HG02973 (cell line): ENCODE measurements around the gene BOC.

ENCODE experiments used
- ATAC-seq: cut with Tn5 transposase; IDR thresholded peaks from one replicate; pipeline ENCODE4 v1.9.1; 2021; ENCODE audit warnings: moderate library complexity; ENCODE audit not compliant: unreplicated experiment

Gene BOC

DNA sequence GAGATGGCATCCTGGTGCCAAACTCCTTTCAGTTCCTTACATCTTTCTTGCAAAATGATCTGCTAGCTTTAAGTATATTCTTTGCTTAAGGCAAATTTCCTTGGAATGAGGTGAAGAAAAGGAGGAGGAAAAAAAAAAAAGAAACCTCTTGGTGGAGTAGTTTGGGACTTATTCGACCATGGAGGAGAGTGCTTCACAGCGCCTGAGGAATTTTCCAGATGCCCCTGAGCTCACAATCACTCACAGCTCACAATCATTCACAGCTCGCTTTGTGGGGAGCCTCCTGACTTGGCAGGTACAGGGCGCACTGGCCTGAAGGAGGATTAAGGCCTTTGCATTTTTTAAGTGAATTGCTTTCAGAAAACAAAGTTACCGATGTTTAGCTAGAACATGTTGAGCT is 53.9 kb downstream of the BOC start:
- ATAC-seq = no peak

DNA sequence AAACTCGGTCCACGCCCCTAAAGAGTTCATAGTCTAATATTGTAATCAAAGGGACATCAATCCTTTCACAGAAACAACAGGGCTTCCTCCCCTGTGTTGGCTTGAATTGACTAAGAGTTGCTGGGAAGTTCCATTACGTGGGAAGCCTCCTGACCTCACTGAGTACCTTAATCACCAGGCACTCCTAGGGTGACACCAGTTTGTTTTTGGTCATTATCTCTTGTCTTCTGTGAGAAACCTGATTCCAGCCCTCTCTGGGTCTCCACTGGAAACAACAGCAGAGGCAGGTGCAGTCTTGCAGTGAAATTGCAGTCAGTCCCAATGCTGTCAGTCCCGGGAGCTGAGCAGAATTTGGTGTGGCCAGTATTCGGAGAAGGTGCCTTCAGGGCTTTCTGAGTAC is 55.4 kb downstream of the BOC start:
- no peak for ATAC-seq

DNA sequence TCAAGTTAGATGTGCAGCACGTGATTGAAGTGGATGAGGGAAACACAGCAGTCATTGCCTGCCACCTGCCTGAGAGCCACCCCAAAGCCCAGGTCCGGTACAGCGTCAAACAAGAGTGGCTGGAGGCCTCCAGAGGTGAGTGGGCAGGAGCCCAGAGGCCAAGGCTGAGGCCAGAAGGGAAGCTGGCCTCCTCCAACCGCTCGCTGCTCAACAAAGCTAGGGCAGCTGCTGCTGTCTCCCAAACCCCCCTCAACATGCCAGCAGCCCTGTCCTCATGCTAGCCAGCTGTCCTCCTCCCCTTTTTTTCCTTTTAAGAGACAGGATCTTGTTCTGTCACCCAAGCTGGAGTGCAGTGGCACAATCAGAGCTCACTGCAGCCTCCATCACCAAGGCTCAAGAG is 57.0 kb downstream of the BOC start:
- ATAC-seq = no peak

DNA sequence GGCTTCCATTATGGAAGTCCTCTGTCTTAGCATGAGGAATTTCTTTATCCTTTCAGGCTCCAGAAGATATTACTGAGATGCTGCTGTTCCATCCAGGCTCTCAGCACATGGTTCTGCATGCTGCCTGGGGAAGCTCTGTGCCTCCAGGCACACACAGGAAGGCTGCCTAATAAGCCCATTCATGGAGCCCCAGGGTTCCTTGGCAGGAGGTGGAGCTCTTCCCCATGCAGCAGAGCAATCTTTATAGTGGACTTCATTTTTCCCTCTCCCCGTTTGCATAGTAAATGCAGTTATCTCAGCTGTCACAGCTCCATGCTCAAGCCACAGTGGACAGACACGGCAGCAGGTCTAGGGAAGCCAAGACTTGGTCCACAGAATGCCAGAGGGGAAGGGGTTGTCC is 57.6 kb downstream of the BOC start:
- ATAC-seq = no peak

DNA sequence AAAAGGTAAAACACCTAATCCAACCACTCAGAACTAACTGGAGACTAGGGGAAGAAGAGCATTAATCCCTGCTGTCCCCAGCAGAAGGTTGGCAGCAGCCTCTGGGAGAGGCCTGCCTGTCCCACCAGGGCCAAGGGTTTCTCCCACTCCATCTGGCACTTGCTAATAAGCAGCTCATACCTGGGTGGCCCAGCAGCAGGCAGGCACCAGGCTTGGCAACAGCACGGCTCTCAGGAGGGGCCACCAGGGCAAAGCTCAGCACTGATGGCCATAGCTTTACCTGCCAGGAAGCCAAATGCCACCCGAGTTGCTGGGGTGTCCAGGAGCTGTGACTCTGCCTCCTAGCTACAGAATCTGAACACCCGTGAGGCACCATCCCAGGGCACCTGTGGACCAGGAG is 58.3 kb downstream of the BOC start:
- ATAC-seq = no peak

DNA sequence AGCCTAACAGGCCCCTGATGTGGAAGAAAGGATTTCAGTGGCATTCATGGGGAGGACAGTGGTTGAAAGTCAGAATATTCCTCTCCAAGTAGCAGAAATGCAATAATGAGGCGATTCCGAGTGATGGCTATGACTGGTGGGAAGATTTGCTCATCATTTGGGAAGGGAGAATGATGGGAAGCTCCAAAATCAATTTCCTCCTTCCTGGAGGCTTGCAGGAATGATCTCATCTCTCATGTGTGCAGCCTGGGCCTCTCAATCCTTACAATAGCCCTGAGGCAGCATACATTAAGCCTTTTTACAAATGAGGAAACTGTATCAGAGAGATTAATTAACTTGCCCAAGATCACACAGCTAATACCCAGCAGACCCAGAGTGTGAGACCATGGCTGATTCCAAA is 58.7 kb downstream of the BOC start:
- ATAC-seq = no peak

DNA sequence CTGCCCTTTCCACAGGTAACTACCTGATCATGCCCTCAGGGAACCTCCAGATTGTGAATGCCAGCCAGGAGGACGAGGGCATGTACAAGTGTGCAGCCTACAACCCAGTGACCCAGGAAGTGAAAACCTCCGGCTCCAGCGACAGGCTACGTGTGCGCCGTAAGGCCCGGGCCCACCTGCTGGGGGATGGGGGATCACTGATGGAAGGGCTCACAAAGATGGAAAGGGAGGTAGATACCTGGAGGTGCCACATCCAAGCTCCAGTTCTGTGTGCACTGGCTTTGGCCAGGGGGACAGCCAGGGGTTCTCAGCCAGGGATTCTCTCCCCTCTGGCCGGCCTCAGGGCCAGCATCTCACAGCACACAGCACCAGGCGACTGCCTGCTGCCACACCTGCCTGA is 59.4 kb downstream of the BOC start:
- ATAC-seq = no peak

DNA sequence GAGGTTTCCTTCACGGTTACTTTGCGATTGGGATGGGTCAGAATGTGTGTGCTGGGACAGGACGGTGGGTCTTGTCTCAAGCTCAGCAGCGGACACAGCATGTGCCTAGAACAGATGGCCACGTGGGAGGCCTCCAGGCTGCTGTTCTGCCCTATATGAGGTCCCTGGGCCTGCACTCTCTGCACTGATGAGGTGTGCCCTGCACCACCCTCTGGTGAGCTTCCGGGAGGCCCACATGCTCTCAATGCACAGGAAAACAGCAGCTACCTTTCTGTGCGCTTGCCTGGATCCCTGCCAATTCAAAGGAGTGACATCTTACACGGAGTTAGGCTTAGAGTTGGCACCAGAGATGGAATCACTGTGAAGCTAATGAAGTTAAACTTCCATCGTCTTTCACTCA is 59.8 kb downstream of the BOC start:
- ATAC-seq = no peak

DNA sequence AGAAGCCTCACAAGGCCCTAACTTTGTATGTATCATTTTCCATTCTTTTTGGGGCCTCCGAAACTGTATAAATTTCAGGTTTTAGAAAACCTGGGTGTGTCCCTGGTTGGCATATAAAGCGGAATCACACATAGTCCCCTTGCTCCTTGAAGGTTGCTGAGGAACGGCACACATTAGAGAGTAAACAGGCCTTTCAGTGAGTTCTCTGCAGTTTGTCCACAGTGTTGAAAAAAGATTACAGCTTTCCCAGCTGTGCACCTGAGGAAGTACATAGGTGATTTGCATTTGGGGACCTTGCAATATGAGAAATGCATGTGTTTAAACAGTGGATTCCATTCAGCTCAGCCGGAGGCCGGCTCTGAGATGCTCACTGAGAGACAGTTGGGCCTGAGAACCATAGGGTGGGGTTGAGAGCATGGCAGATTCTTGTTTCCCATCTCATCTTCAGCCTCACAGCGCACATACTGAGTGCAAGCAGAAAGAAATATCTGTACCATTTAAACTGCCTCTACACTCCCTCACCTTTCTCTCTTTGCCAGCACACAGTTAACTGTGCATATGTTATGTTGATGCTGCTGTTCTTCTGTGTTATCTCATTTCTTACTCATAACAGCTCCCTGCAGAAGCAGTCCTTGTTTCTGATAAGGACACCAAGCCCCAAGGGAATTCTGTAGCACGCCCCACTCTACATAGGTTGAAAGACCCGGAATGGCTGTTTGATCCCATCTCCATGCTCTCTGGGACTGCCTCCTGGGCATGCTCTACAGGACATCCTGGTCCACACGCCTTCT is 60.4 kb downstream of the BOC start:
- no peak for ATAC-seq

DNA sequence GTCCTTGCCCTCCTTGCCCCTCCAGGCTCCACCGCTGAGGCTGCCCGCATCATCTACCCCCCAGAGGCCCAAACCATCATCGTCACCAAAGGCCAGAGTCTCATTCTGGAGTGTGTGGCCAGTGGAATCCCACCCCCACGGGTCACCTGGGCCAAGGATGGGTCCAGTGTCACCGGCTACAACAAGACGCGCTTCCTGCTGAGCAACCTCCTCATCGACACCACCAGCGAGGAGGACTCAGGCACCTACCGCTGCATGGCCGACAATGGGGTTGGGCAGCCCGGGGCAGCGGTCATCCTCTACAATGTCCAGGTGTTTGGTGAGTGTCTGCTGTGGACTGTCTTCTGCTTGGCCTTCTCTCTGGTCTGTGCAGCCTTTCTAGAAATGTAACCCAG is 61.0 kb downstream of the BOC start:
- ATAC-seq = no peak

DNA sequence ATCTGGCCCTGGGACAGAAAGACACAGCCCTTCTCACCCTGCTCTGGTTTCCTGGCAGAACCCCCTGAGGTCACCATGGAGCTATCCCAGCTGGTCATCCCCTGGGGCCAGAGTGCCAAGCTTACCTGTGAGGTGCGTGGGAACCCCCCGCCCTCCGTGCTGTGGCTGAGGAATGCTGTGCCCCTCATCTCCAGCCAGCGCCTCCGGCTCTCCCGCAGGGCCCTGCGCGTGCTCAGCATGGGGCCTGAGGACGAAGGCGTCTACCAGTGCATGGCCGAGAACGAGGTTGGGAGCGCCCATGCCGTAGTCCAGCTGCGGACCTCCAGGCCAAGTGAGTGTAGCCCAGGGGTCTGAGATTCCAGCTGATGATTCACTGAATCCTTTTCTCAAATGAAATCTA is 61.7 kb downstream of the BOC start:
- ATAC-seq = no peak

DNA sequence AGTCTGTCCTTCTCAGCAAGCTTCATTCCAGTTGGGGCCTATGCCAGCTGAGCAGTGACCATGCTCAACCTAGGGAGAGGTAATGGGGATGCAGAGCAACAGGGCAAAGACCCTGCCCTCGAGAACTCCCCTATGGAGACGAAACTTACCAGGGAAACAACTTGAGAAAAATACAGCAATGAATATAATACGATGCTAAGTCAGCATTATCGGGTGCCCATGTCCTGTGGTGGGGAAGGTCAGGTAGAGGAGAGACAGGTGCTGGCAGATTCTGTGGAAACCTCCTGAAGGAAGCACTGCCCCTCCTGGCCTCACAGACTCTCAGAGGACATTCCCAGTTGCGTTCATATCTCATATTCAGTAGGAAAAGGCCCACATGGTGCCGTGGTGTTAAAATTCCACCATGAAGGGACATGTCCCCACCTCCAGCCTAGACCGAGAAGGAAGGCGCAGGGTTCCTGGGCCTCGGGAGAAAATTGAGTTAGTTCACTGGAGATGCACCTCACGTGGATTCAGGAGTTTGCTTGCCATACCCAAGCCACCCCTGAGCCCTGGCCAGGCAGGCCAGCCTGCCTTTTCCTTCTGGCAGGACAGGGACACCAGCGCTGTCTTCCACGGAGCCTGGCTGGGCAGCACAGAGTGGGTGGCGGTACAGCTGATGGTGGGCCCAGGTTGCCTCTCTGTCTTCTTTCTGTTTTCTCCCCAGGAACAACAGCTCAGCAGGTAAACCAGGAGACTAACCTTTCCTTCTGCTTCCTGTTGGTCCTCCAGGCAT is 62.4 kb downstream of the BOC start:
- ATAC-seq = no peak

DNA sequence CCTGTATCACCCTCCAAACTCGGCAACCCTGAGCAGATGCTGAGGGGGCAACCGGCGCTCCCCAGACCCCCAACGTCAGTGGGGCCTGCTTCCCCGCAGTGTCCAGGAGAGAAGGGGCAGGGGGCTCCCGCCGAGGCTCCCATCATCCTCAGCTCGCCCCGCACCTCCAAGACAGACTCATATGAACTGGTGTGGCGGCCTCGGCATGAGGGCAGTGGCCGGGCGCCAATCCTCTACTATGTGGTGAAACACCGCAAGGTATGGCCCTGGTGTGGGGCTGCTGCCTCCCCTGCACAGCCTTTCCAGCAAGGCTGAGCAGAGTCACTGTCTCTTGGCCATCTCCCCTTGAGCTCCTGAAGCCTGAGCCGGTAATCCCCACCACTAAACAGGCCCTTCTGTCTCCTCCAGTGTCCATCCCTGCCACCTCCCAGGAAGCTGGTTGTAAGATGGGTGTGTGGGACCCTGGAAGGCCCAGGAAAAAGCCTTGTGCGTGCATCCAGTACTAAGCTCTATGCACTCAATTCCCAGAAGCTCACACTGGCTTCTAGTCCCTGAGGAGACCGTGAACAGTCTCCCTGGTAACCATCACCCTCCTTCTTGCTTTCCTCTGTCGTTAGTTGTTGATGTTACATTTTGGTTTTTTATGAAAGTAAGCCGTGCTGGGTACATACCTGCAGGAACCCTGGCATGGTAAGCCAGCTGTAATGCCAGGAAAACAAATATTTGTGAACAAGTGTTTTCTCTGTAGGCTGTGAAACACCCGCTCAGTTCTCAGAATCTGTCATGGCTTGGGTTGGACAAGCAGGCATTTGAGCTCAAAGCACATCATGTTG is 63.3 kb downstream of the BOC start:
- ATAC-seq = no peak

DNA sequence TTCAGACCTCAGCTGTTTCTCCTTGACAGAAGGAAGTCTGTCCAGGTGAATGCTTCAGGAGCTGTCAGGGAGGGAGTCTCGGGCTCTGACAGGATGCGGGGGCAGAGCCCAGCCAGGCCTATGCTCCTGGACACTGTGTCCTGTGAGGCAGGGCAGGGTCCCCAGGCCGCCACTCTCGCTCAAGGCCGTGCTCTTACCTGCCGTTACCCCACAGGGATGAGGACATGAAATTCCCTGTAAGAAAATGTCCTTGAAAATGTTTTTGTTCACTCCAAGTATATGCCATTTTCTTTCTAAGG is 63.9 kb downstream of the BOC start:
- ATAC-seq = no peak

DNA sequence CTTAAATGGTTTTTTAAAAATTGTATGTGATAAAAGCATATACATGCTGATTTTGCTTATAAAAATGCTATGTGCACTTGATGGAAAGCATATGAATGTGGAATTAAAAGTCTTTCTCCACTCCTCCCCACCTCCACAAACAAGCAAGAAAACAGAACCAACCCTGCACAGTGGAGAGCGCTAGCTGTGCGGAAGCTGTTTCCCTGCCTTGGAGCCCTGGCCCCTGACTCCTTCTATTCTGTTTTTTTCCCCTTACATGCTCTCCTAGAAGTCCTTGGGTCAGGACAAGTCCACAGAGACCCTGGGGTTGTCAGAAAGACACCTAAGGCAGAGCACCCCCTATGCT is 64.2 kb downstream of the BOC start:
- no peak for ATAC-seq

DNA sequence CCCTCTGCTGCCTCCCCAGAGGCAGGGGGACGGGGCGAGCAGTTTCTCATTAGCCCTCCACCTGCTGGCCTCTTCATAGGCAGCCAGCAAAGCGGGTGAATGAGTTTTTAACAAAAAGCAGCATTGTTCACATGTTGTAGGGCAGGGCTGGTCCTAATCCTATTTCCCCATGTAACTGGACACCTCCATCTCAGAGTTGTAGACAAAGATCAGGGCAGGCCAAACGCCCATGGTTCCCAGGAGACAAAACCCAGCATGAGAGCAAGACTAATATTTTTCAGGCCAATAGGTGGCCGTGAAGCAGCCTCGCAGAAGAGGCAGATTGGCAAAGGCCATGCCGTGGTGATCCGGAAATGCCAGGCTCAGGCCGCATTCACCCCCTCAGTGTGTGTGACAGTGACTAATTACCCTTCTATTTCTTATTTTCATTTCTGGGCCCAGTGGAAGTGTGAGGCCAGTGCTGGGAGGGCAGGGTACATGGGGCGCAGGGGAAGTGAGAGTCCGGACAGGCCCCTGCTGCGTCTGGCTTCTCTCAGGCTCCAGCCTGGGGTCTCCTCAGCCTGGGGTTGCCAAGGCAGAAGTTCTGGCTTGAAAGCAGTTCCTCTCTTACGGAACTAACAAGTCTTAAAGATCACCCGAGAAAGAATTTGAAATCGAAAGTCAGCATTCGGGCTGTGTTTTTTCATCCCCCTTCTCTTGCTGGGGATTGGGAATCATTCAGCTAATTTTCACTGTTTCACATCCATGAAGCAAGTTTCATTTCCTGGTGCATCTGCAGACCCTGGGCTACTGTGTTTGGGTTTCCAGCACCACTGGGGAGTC is 64.8 kb downstream of the BOC start:
- peak; percentile 66 for ATAC-seq

DNA sequence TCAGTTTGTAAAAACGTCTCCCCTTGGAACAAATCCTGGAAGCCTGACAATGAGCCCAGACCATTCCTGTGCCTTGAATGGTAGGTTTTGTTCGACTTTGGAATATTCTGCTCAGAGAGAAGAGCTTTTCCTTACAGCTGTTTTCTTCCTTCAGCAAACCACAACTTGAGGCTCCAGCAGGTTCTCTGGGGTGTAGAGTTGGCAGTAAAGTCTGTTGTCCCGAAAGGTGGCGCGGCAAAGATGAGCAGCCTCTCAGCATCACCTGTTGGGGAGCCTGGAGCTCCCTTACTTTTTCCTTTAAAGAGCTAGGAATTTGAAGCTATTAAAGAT is 65.4 kb downstream of the BOC start:
- no peak for ATAC-seq

DNA sequence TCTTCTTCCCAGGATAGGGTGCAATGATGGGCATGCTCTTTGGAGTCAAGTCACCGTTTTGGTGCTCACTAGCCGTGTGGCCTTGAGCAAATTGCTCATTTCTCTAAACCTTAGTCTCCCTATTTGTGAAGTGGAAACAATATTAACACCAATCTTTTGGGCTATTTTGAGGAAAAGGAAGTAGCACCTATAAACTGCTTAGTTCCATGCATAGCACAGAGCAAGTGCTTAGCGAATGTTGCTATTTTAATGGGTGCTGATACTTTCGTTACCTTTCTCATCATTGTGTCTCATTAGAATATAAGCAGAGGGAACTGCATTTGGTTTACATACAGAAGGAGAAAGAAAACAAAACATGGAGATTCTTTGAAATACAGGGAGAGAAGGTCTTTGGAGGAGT is 66.1 kb downstream of the BOC start:
- peak; percentile 35 for ATAC-seq

DNA sequence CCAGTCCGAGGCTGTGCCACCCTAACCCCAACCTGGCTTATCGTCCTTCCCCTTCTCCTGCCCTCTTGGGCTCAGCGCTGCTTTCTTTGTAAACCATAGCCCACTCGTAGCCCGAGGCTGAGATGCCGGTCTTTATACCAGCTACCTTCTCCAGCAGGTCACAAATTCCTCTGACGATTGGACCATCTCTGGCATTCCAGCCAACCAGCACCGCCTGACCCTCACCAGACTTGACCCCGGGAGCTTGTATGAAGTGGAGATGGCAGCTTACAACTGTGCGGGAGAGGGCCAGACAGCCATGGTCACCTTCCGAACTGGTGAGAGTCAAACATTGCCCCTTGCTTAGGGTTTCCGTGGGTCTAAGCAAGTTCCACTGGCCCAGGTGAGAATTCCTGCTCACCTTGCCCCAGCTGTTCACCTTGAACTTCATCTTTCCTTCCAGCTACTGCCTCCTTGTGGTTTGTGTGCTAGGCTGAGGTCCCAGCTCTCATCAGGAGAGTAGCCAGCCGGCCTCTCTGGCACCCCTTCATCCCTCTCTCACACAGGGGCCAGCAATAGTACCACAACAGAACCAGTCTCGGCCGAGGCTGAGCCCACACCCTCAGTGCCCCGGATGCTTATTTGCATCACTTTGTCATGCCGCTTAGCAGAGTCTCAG is 66.7 kb downstream of the BOC start:
- no peak for ATAC-seq

DNA sequence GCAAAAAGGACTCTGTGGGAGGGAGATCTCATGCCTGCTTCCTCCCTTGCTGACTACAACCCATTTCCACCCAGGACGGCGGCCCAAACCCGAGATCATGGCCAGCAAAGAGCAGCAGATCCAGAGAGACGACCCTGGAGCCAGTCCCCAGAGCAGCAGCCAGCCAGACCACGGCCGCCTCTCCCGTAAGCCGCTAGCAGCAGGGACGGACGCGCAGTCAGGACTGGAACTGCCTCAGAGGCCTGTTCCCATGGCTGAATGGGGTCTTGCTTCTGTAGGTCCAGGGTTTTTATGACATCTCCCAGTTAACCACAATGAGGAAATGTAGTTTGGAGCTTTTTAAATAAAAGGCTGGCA is 67.2 kb downstream of the BOC start:
- no peak for ATAC-seq

DNA sequence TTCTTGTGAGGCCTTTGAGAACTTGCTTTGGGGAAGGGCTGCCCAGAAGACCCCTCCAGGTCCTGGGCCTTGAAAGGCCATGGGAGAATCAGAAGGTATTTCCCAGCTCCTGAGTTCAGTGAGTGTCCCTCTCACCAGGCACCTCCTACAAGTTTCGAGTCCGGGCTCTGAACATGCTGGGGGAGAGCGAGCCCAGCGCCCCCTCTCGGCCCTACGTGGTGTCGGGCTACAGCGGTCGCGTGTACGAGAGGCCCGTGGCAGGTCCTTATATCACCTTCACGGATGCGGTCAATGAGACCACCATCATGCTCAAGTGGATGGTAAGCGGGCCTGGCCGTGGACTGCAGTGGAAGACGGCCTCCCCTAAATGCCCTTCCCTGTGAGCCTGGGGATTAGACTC is 68.3 kb downstream of the BOC start:
- no peak for ATAC-seq
